Neutrophil (primary cell): ENCODE data around the gene HTT.

Experiments used
- H3K27ac ChIP-seq: fragments of 200-600 bp; sonication (generic); 2 replicates; pipeline ENCODE4 v1.5.1; 2016; ENCODE audit warnings: mild to moderate bottlenecking, moderate library complexity
- H3K27me3 ChIP-seq: fragments of 200-600 bp; sonication (generic); 2 replicates; pipeline ENCODE4 v1.6.0; 2016; ENCODE audit warnings: mild to moderate bottlenecking
- H3K36me3 ChIP-seq: fragments of 200-600 bp; sonication (generic); 2 replicates; pipeline ENCODE4 v1.5.1; 2017
- H3K4me1 ChIP-seq, 2 experiments: fragments of 200-600 bp in 1 of 2; sonication (generic) in 1 of 2; 1 replicate in 1 of 2; 2 replicates in 1 of 2; pipeline versions ENCODE4 v1.5.1 to v1.6.1; 2013 to 2016; ENCODE audit warnings: low read depth in 1 of 2, low read length in 1 of 2, mild to moderate bottlenecking in 1 of 2, moderate library complexity in 1 of 2; ENCODE audit not compliant: control insufficient read depth in 1 of 2, insufficient read depth in 1 of 2
- H3K4me3 ChIP-seq, 2 experiments: fragments of 200-600 bp in 1 of 2; sonication (generic) in 1 of 2; 1 replicate in 1 of 2; 2 replicates in 1 of 2; pipeline ENCODE4 v1.5.1; 2013 to 2016; ENCODE audit warnings: low read depth in 1 of 2, low read length in 1 of 2, mild to moderate bottlenecking in 1 of 2, moderate library complexity in 1 of 2
- H3K9me3 ChIP-seq: fragments of 200-600 bp; sonication (generic); 2 replicates; pipeline ENCODE4 v1.5.1; 2016
- CTCF ChIP-seq: fragments of 200-600 bp; sonication (generic); IDR thresholded peaks from 2 replicates; pipeline ENCODE4 v1.5.1; 2016; ENCODE audit warnings: antibody characterized with exemption

HTT gene

DNA sequence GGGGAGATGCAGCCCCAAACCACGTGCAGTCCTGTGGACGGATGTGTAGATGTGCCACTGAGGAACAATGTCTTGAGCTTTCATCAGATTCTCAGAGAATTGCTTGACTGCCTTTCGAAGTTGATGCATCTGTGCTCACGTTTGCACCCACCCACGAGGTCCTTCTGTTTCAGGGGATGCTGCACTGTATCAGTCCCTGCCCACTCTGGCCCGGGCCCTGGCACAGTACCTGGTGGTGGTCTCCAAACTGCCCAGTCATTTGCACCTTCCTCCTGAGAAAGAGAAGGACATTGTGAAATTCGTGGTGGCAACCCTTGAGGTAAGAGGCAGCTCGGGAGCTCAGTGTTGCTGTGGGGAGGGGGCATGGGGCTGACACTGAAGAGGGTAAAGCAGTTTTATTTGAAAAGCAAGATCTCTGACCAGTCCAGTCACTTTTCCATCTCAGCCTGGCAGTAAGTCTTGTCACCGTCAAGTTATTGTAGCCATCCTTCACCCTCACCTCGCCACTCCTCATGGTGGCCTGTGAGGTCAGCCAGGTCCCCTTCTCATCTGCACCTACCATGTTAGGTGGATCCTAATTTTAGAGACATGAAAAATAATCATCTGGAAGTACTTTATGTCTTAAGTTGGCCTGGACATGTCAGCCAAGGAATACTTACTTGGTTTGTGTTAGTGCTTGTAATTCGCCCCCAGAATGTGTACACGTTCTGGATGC, 138.1 kb downstream of the HTT start:
- TF ChIP-seq CTCF: no peak
- Histone ChIP-seq H3K4me1 (peaks cover 0 to 3% of the 10 kb centered on the region in 2 experiments), H3K27me3 (no peaks in the 10 kb centered on the region), H3K9me3 (no peaks in the 10 kb centered on the region), H3K36me3 (peaks cover 80% of the 10 kb centered on the region), H3K4me3 (no peak overlapping the region), H3K27ac (no peak overlapping the region)

DNA sequence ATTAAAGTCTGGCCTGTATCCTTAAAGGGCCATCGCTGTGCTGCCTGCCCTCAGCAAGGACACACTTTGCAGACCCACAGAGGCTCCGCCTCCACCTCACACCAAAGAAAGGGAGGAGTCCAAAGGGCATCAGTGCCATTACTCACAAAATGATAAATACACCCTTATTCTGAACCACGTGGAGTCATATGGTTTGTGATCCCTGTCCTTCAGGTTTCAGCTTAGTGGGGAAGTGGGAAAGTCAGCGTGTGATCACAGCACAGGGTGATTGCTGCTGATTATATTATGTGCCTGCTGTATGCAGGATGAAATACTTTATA, 138.6 kb downstream of the HTT start:
- Histone ChIP-seq H3K4me1 (no peaks in the 10 kb centered on the region), H3K27ac (no peak overlapping the region), H3K36me3 (peaks cover 86% of the 10 kb centered on the region), H3K9me3 (no peaks in the 10 kb centered on the region), H3K27me3 (no peaks in the 10 kb centered on the region), H3K4me3 (no peak overlapping the region)
- TF ChIP-seq CTCF: no peak

GRCh38 chr4:3213661-3214250, 139.3 kb downstream of the HTT start:
- TF ChIP-seq CTCF: no peak
- Histone ChIP-seq H3K27ac (no peak overlapping the region), H3K4me1 (no peaks in the 10 kb centered on the region), H3K4me3 (no peak overlapping the region), H3K36me3 (peaks cover 87% of the 10 kb centered on the region), H3K9me3 (no peaks in the 10 kb centered on the region), H3K27me3 (no peaks in the 10 kb centered on the region)

DNA sequence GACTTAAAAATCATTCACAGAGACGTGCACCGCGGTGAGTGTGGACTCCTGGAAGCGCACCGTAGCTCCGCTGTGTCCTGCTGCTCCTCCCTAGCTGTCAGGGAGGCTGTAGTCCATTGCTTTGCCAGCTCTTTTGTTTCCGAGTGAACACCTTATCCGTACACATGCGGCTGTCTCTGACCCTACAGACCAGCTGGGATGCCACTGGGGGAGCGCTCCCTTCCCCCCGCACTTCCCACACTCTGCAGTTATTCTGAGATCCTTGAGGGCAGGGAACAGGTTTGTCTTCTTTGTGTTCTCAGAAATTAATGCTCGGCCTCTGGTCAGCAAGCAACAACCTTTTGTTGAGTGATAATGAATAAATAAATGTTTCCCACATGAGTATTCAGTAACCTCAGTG, 140.8 kb downstream of the HTT start:
- Histone ChIP-seq H3K4me3 (no peak overlapping the region), H3K9me3 (no peaks in the 10 kb centered on the region), H3K27me3 (no peaks in the 10 kb centered on the region), H3K27ac (no peak overlapping the region), H3K36me3 (peaks cover 87% of the 10 kb centered on the region), H3K4me1 (no peaks in the 10 kb centered on the region)
- no peak for TF ChIP-seq CTCF

- Histone ChIP-seq H3K27ac (no peak overlapping the region), H3K36me3 (peaks cover 88% of the 10 kb centered on the region), H3K4me3 (no peak overlapping the region)
These were observed 141.3 kb downstream of the HTT start for GRCh38 chr4:3215733-3216132.

More at GRCh38 chr4:3215733-3216132, 141.3 kb downstream of the HTT start:
- Histone ChIP-seq H3K27me3 (no peaks in the 10 kb centered on the region), H3K4me1 (no peaks in the 10 kb centered on the region), H3K9me3 (no peaks in the 10 kb centered on the region)
- TF ChIP-seq CTCF: no peak
